ENCODE data around the gene UBE2J2.
"Not testable (repeated sequence)": the region's sequence is repeated elsewhere in the genome, so short reads cannot be mapped to it uniquely, and the experiment has no call there.

Gene UBE2J2

GRCh38 chr1:1273512-1274298, at the start of gene UBE2J2:
TSS of gene UBE2J2 (minus strand) at chr1:1273854. CDS start at chr1:1267992, 5,862 bp downstream.
- DNase-seq: peak; percentile 87

GRCh38 chr1:1322952-1323351, 49.3 kb upstream of the UBE2J2 start:
- no peak for DNase-seq

GRCh38 chr1:1322418-1322817, 48.8 kb upstream of the UBE2J2 start:
- no peak for DNase-seq

GRCh38 chr1:1321477-1321876, 47.8 kb upstream of the UBE2J2 start:
- DNase-seq: no peak

- DNase-seq: peak; percentile 52
Observed at GRCh38 chr1:1320666-1321448, 47.2 kb upstream of the UBE2J2 start.

GRCh38 chr1:1319646-1319941, 45.9 kb upstream of the UBE2J2 start:
- DNase-seq: no peak

GRCh38 chr1:1318777-1319645, 45.4 kb upstream of the UBE2J2 start:
- no peak for DNase-seq

GRCh38 chr1:1318131-1318652, 44.5 kb upstream of the UBE2J2 start:
- peak; percentile 91 for DNase-seq

GRCh38 chr1:1317420-1317819, 43.8 kb upstream of the UBE2J2 start:
- no peak for DNase-seq

- DNase-seq: not testable (repeated sequence)
Observed at GRCh38 chr1:1316199-1316598, 42.5 kb upstream of the UBE2J2 start.

GRCh38 chr1:1315435-1315954, 41.8 kb upstream of the UBE2J2 start:
- DNase-seq: no peak

GRCh38 chr1:1314678-1315335, 41.2 kb upstream of the UBE2J2 start:
- no peak for DNase-seq

GRCh38 chr1:1314237-1314586, 40.6 kb upstream of the UBE2J2 start:
- DNase-seq: no peak

- DNase-seq: no peak
Observed at GRCh38 chr1:1313500-1314236, 40.0 kb upstream of the UBE2J2 start.

- no peak for DNase-seq
Observed at GRCh38 chr1:1312450-1313314, 39.0 kb upstream of the UBE2J2 start.

GRCh38 chr1:1311107-1312104, 37.8 kb upstream of the UBE2J2 start:
- DNase-seq: no peak

GRCh38 chr1:1310476-1311053, 36.9 kb upstream of the UBE2J2 start:
- DNase-seq: no peak

GRCh38 chr1:1310109-1310385, 36.4 kb upstream of the UBE2J2 start:
- DNase-seq: no peak

Data from EL (cell line).